Endodermal cell (in vitro differentiated cells): ENCODE results near the gene ANO1. TPM values are rescaled to one million over a fixed set of nuclear protein-coding genes. Genes with fewer than 3 reads are reported as not detected.

Experiments
- DNase-seq: peaks from one replicate; pipeline ENCODE4 v3.0.0-alpha.2; 2017
- H3K27ac ChIP-seq: 2 replicates; pipeline ENCODE4 v1.5.1; 2013; ENCODE audit warnings: mild to moderate bottlenecking, low read depth, low read length, moderate library complexity
- H3K27me3 ChIP-seq: 2 replicates; pipeline ENCODE4 v1.6.1; 2013; ENCODE audit warnings: mild to moderate bottlenecking, low read length, moderate library complexity; ENCODE audit not compliant: insufficient read depth, control insufficient read depth, poor library complexity, severe bottlenecking
- H3K36me3 ChIP-seq: 2 replicates; pipeline ENCODE4 v1.7.0; 2013; ENCODE audit warnings: mild to moderate bottlenecking, low read length, moderate library complexity; ENCODE audit not compliant: control insufficient read depth, insufficient read depth
- H3K4me1 ChIP-seq: one replicate; pipeline ENCODE4 v1.7.0; 2013; ENCODE audit warnings: low read length; ENCODE audit not compliant: control insufficient read depth, insufficient read depth
- H3K4me3 ChIP-seq: 2 replicates; pipeline ENCODE4 v1.5.1; 2013; ENCODE audit warnings: mild to moderate bottlenecking, low read length, moderate library complexity
- H3K9ac ChIP-seq: 2 replicates; pipeline ENCODE4 v1.6.1; 2013; ENCODE audit warnings: mild to moderate bottlenecking, low read length, moderate library complexity; ENCODE audit not compliant: poor library complexity, severe bottlenecking; ENCODE audit errors: extremely low read depth
- H3K9me3 ChIP-seq: 2 replicates; pipeline ENCODE4 v1.6.1; 2013; ENCODE audit warnings: mild to moderate bottlenecking, low read length, moderate library complexity; ENCODE audit not compliant: control insufficient read depth
- H3K27ac Mint-ChIP-seq: 2 replicates; pipeline ENCODE4 v1.8.0; 2020; ENCODE audit warnings: mixed read lengths
- H3K27me3 Mint-ChIP-seq: 2 replicates; pipeline ENCODE4 v1.8.0; 2021; ENCODE audit warnings: mild to moderate bottlenecking, mixed read lengths; ENCODE audit not compliant: insufficient read depth
- H3K36me3 Mint-ChIP-seq: 2 replicates; pipeline ENCODE4 v1.8.0; 2020; ENCODE audit warnings: low read depth, mixed read lengths
- H3K4me1 Mint-ChIP-seq: 2 replicates; pipeline ENCODE4 v1.8.0; 2020; ENCODE audit warnings: mixed read lengths
- H3K4me3 Mint-ChIP-seq: 2 replicates; pipeline ENCODE4 v1.8.0; 2020; ENCODE audit warnings: mild to moderate bottlenecking, moderate library complexity, mixed read lengths
- H3K9me3 Mint-ChIP-seq: 2 replicates; pipeline ENCODE4 v1.8.0; 2020; ENCODE audit warnings: mild to moderate bottlenecking, mixed read lengths
- CTCF ChIP-seq: fragments of 200-600 bp; sonication (generic); conservative IDR thresholded peaks from 2 replicates; pipeline ENCODE4 v1.5.0; 2021; ENCODE audit warnings: antibody characterized with exemption, mild to moderate bottlenecking
- WGBS, 2 experiments: methylation state at CpG; one replicate each; pipeline versions ENCODE4 v1.1.5 to v1.1.7; 2013; ENCODE audit warnings: missing lambda C conversion rate in 2 of 2, mixed read lengths in 1 of 2; ENCODE audit not compliant: insufficient coverage in 1 of 2, insufficient read length in 1 of 2; 5-methylcytosine and 5-hydroxymethylcytosine counted together
- total RNA-seq, 2 donors: library from RNA; stranded (reverse); fragmentation: NEBNext Ultra II Directional in 1 of 2; extraction: Animal tissue kit (Norgen Biotek cat#: 25700) in 1 of 2; gene quantifications; 2 replicates in 1 of 2; 3 replicates in 1 of 2; pipeline ENCODE4 v1.2.1, GENCODE V29; 2021

The ANO1 gene
- total RNA-seq, 2 donors from 2014 or later, result 3.0 to 7.7 TPM

GRCh38 chr11:70057080-70057479, 21.0 kb upstream of the ANO1 start:
- H3K27me3 Mint-ChIP-seq, result peaks cover 2% of the 10 kb centered on the region
- no peak overlapping the region for H3K27ac Mint-ChIP-seq
- Histone ChIP-seq H3K4me3 (no peak overlapping the region), H3K27ac (no peak overlapping the region), H3K36me3 (no peaks in the 10 kb centered on the region), H3K4me1 (no peaks in the 10 kb centered on the region), H3K27me3 (no peaks in the 10 kb centered on the region), H3K9ac (no peak overlapping the region), H3K9me3 (no peaks in the 10 kb centered on the region)
- no peak overlapping the region for H3K4me3 Mint-ChIP-seq
- H3K4me1 Mint-ChIP-seq, result no peaks in the 10 kb centered on the region
- TF ChIP-seq CTCF, result no peak
- H3K36me3 Mint-ChIP-seq, result no peaks in the 10 kb centered on the region
- H3K9me3 Mint-ChIP-seq, result peaks cover 14% of the 10 kb centered on the region
- DNase-seq, result no peak
- WGBS, 2 experiments, result 97 to 100% methylated on average over 3 of the region's 3 CpGs

GRCh38 chr11:70059971-70060370, 18.1 kb upstream of the ANO1 start:
- Mint-ChIP-seq H3K4me3 (no peak overlapping the region), H3K27ac (no peak overlapping the region), H3K4me1 (peaks cover 2% of the 10 kb centered on the region), H3K9me3 (peaks cover 14% of the 10 kb centered on the region), H3K36me3 (no peaks in the 10 kb centered on the region), H3K27me3 (peaks cover 2% of the 10 kb centered on the region)
- no peak for TF ChIP-seq CTCF
- 94 to 100% methylated on average over 5 of the region's 5 CpGs for WGBS, 2 experiments
- Histone ChIP-seq H3K4me3 (no peak overlapping the region), H3K36me3 (no peaks in the 10 kb centered on the region), H3K4me1 (no peaks in the 10 kb centered on the region), H3K9me3 (no peaks in the 10 kb centered on the region), H3K9ac (no peak overlapping the region), H3K27ac (no peak overlapping the region), H3K27me3 (no peaks in the 10 kb centered on the region)
- DNase-seq, result no peak

- H3K4me3 Mint-ChIP-seq, result no peak overlapping the region
- H3K9me3 Mint-ChIP-seq, result peaks cover 14% of the 10 kb centered on the region
- no peak overlapping the region for H3K27ac Mint-ChIP-seq
- Histone ChIP-seq H3K9me3 (no peaks in the 10 kb centered on the region), H3K27me3 (no peaks in the 10 kb centered on the region), H3K4me3 (no peak overlapping the region), H3K36me3 (no peaks in the 10 kb centered on the region), H3K9ac (no peak overlapping the region), H3K4me1 (no peaks in the 10 kb centered on the region), H3K27ac (no peak overlapping the region)
- peaks cover 7% of the 10 kb centered on the region for H3K4me1 Mint-ChIP-seq
- no peak for DNase-seq
- H3K27me3 Mint-ChIP-seq, result peaks cover 2% of the 10 kb centered on the region
- WGBS, 2 experiments, result 90 to 93% methylated on average over 10 of the region's 10 CpGs
- no peak for TF ChIP-seq CTCF
- no peaks in the 10 kb centered on the region for H3K36me3 Mint-ChIP-seq
Measured at GRCh38 chr11:70060611-70061293, 17.4 kb upstream of the ANO1 start.
